Stimulated activated CD8-positive, alpha-beta memory T cell treated with anti-CD3 and anti-CD28 coated beads, Interleukin-4, amount 100 ng/mL, for 48 hours (primary cell): Measurements from ENCODE around the gene PKHD1.

Experiments
- DNase-seq: peaks from one replicate; pipeline ENCODE4 v3.0.0-alpha.2; 2020

The PKHD1 gene

GRCh38 chr6:52104979-52105378 lies 17.6 kb upstream of the PKHD1 start:
- DNase-seq, result no peak

- DNase-seq, result no peak
Observed at GRCh38 chr6:52103623-52104022, 16.2 kb upstream of the PKHD1 start.

GRCh38 chr6:52102405-52102804 lies 15.0 kb upstream of the PKHD1 start:
- DNase-seq, result no peak

GRCh38 chr6:52098721-52099120 lies 11.3 kb upstream of the PKHD1 start:
- no peak for DNase-seq

- DNase-seq, result no peak
Observed at GRCh38 chr6:52089758-52090348, 2.4 kb upstream of the PKHD1 start.

- DNase-seq, result no peak
Observed at GRCh38 chr6:52086741-52087140, 672 bp downstream of the PKHD1 start.

GRCh38 chr6:52081237-52081636 lies 6.2 kb downstream of the PKHD1 start:
- no peak for DNase-seq

- no peak for DNase-seq
Observed at GRCh38 chr6:52077961-52078625, 9.3 kb downstream of the PKHD1 start.

GRCh38 chr6:52077180-52077884 lies 10.1 kb downstream of the PKHD1 start:
- no peak for DNase-seq

GRCh38 chr6:52076791-52077179 lies 10.6 kb downstream of the PKHD1 start:
- DNase-seq, result no peak

GRCh38 chr6:52074716-52075115 lies 12.7 kb downstream of the PKHD1 start:
- no peak for DNase-seq

- DNase-seq, result no peak
Observed at GRCh38 chr6:52074155-52074554, 13.3 kb downstream of the PKHD1 start.

- DNase-seq, result no peak
Observed at GRCh38 chr6:52065621-52066020, 21.8 kb downstream of the PKHD1 start.

- DNase-seq, result peak; percentile 68
Observed at GRCh38 chr6:52063584-52064344, 23.6 kb downstream of the PKHD1 start.

GRCh38 chr6:52061481-52061880 lies 25.9 kb downstream of the PKHD1 start:
- DNase-seq, result no peak

- no peak for DNase-seq
Observed at GRCh38 chr6:52059821-52060220, 27.6 kb downstream of the PKHD1 start.

GRCh38 chr6:52055451-52055850 lies 32.0 kb downstream of the PKHD1 start:
- DNase-seq, result no peak

GRCh38 chr6:52053038-52053695 lies 34.2 kb downstream of the PKHD1 start:
- DNase-seq, result no peak

- no peak for DNase-seq
Observed at GRCh38 chr6:52050051-52050405, 37.4 kb downstream of the PKHD1 start.

- DNase-seq, result no peak
Observed at GRCh38 chr6:52049252-52050050, 38.0 kb downstream of the PKHD1 start.

- no peak for DNase-seq
Observed at GRCh38 chr6:52046456-52046855, 41.0 kb downstream of the PKHD1 start.

- no peak for DNase-seq
Observed at GRCh38 chr6:52045481-52045880, 41.9 kb downstream of the PKHD1 start.
